K562 (cell line): ENCODE data around the gene CCR6. TPM values are rescaled to one million over a fixed set of nuclear protein-coding genes. Genes with fewer than 3 reads are reported as not detected.

Experiments used
- CTBP1 ChIP-seq: fragments of 450-650 bp; IDR thresholded peaks from 2 replicates; pipeline ENCODE4 v1.6.1; 2016; ENCODE audit warnings: borderline replicate concordance
- E2F3 ChIP-seq: fragments of 250-450 bp; sonication (Bioruptor Pico); IDR thresholded peaks from 2 replicates; pipeline ENCODE4 v1.4.0; 2020; ENCODE audit warnings: mild to moderate bottlenecking
- EHMT2 ChIP-seq: fragments of 450-650 bp; IDR thresholded peaks from 2 replicates; pipeline ENCODE4 v1.6.1; 2018; ENCODE audit warnings: antibody characterized with exemption
- ELF1 ChIP-seq: fragments of 200-800 bp; sonication (Bioruptor generic); IDR thresholded peaks from 2 replicates; pipeline ENCODE4 v1.6.1; 2016; ENCODE audit warnings: missing genetic modification characterization, missing compliant biosample characterization
- ESRRB ChIP-seq: fragments of 250-450 bp; sonication (Bioruptor Pico); IDR thresholded peaks from 2 replicates; pipeline ENCODE4 v1.5.0; 2020; ENCODE audit warnings: mild to moderate bottlenecking, moderate library complexity, borderline replicate concordance
- MTA2 ChIP-seq: fragments of 450-650 bp; IDR thresholded peaks from 2 replicates; pipeline ENCODE4 v1.6.1; 2016; ENCODE audit warnings: low read depth
- MYBL2 ChIP-seq, 2 experiments: fragments of 450-650 bp in 1 of 2; sonication (generic) in 1 of 2; formaldehyde crosslinking in 1 of 2; IDR thresholded peaks; 2 replicates each; pipeline versions ENCODE4 v1.6.1 to v1.8.1; 2017 to 2022; ENCODE audit warnings: borderline replicate concordance in 1 of 2, inconsistent platforms in 1 of 2, low read depth in 1 of 2, mild to moderate bottlenecking in 1 of 2, missing genetic modification reagents in 1 of 2, moderate library complexity in 1 of 2
- NR4A1 ChIP-seq, 2 experiments: fragments of 250-450 bp in 1 of 2; fragments of 450-650 bp in 1 of 2; sonication (Bioruptor Pico) in 1 of 2; IDR thresholded peaks; 2 replicates each; pipeline versions ENCODE4 v1.4.0 to v1.6.1; 2016 to 2020; ENCODE audit warnings: mild to moderate bottlenecking in 2 of 2, missing compliant biosample characterization in 1 of 2, missing genetic modification characterization in 1 of 2, moderate library complexity in 1 of 2
- POLR2AphosphoS2 ChIP-seq: IDR thresholded peaks from 2 replicates; pipeline ENCODE4 v1.6.1; 2012; ENCODE audit warnings: low read length, improper control_type of control experiment
- RBM15 ChIP-seq: fragments of 200-400 bp; formaldehyde crosslinking; IDR thresholded peaks from 2 replicates; pipeline ENCODE4 v1.6.1; 2018; ENCODE audit warnings: mild to moderate bottlenecking, low read length, moderate library complexity; ENCODE audit not compliant: insufficient read depth
- RBM25 ChIP-seq: fragments of 200-400 bp; formaldehyde crosslinking; IDR thresholded peaks from 2 replicates; pipeline ENCODE4 v1.6.1; 2018; ENCODE audit warnings: low read length, low read depth, moderate library complexity; ENCODE audit not compliant: severe bottlenecking
- SMC3 ChIP-seq: conservative IDR thresholded peaks from 2 replicates; pipeline ENCODE4 v1.6.1; 2011; ENCODE audit warnings: low read depth, low read length, improper control_type of control experiment; ENCODE audit not compliant: insufficient read depth
- SOX6 ChIP-seq: fragments of 450-650 bp; IDR thresholded peaks from 2 replicates; pipeline ENCODE4 v1.6.1; 2014; ENCODE audit warnings: mild to moderate bottlenecking
- TSC22D4 ChIP-seq: fragments of 450-650 bp; IDR thresholded peaks from 2 replicates; pipeline ENCODE4 v1.6.1; 2016; ENCODE audit warnings: missing genetic modification characterization, missing biosample characterization, control low read depth
- XRCC4 ChIP-seq: IDR thresholded peaks from one replicate; pipeline ENCODE4 v1.6.1; 2011; ENCODE audit not compliant: insufficient read depth, insufficient read length; ENCODE audit errors: extremely low read depth
- ZKSCAN1 ChIP-seq: fragments of 150-350 bp; IDR thresholded peaks from 2 replicates; pipeline ENCODE4 v1.6.1; 2016; ENCODE audit warnings: low read depth, low read length
- polyA plus RNA-seq, 8 experiments: library from polyadenylated mRNA; depleted of rRNA in 4 of 8; stranded (reverse) in 5 of 8; unstranded in 3 of 8; fragments of >200 nt; fragmentation: Nextera tagmentation in 2 of 8; fragmentation: Illumina TruSeq in 1 of 8; extraction: Ambion mirVana in 2 of 8; extraction: Trizol in 1 of 8; gene quantifications; 2 replicates each; pipeline versions ENCODE4 v1.2.1 to v1.2.3, GENCODE V29; 2011 to 2014; ENCODE audit warnings: inconsistent platforms in 1 of 8, missing spikeins in 1 of 8
- total RNA-seq, 7 experiments: library from RNA; depleted of rRNA in 6 of 7; stranded (reverse); fragments of >200 nt in 6 of 7; fragmentation: Illumina TruSeq in 2 of 7; extraction: Trizol in 2 of 7; gene quantifications; 2 replicates each; pipeline versions ENCODE4 v1.2.1 to v1.2.3, GENCODE V29; 2011 to 2021; ENCODE audit warnings: low replicate concordance in 1 of 7
- TF ChIP-seq, protein P1 (sequence below): fragments of 450-650 bp; IDR thresholded peaks from 2 replicates; pipeline ENCODE4 v1.6.1; 2016; ENCODE audit warnings: mild to moderate bottlenecking, moderate library complexity
- TF ChIP-seq, protein P2 (sequence below): IDR thresholded peaks from 2 replicates; pipeline ENCODE4 v1.6.1; 2011; ENCODE audit not compliant: insufficient read length; ENCODE audit errors: extremely low read depth

Gene CCR6
- total and polyA plus RNA-seq, 9 of the 15 experiments (the other 6 are each of a cell fraction or from before 2014, with no cell fraction given): not detected

DNA sequence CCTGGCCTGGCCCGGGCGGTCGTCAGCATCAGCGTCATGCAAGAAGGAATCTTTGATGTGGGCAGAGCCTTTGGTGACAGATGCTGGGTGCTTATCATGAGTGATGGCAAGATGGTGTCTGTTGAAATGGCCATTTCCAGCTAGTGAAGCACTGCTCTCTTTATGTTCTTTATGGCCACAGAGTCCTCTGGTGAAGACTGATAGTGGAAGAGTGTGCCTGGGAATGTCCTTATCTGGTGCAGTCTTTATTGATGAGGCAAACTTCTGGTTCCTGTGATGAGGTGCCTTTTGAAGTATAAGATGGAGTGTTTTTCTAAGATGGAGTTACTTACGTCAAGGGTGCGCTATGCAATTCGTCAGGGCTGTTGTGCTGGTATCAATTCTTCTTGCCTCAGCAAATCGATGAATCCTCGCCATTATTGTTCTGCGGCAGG, 22.6 kb upstream of the CCR6 start (continued):
- peak; percentile 51; the same call in 1 of the 2 replicates for TF ChIP-seq CTBP1
- peak; percentile 56 for TF ChIP-seq SOX6
- no peak for TF ChIP-seq NR4A1 (CRISPR knock-in tag; IDR thresholded peaks at IDR 0.05)
- TF ChIP-seq NR4A1 (tag; IDR thresholded peaks at IDR 0.05): peak; percentile 96
- no peak for TF ChIP-seq EHMT2
- no peak for TF ChIP-seq ELF1
- TF ChIP-seq, protein P1, sequence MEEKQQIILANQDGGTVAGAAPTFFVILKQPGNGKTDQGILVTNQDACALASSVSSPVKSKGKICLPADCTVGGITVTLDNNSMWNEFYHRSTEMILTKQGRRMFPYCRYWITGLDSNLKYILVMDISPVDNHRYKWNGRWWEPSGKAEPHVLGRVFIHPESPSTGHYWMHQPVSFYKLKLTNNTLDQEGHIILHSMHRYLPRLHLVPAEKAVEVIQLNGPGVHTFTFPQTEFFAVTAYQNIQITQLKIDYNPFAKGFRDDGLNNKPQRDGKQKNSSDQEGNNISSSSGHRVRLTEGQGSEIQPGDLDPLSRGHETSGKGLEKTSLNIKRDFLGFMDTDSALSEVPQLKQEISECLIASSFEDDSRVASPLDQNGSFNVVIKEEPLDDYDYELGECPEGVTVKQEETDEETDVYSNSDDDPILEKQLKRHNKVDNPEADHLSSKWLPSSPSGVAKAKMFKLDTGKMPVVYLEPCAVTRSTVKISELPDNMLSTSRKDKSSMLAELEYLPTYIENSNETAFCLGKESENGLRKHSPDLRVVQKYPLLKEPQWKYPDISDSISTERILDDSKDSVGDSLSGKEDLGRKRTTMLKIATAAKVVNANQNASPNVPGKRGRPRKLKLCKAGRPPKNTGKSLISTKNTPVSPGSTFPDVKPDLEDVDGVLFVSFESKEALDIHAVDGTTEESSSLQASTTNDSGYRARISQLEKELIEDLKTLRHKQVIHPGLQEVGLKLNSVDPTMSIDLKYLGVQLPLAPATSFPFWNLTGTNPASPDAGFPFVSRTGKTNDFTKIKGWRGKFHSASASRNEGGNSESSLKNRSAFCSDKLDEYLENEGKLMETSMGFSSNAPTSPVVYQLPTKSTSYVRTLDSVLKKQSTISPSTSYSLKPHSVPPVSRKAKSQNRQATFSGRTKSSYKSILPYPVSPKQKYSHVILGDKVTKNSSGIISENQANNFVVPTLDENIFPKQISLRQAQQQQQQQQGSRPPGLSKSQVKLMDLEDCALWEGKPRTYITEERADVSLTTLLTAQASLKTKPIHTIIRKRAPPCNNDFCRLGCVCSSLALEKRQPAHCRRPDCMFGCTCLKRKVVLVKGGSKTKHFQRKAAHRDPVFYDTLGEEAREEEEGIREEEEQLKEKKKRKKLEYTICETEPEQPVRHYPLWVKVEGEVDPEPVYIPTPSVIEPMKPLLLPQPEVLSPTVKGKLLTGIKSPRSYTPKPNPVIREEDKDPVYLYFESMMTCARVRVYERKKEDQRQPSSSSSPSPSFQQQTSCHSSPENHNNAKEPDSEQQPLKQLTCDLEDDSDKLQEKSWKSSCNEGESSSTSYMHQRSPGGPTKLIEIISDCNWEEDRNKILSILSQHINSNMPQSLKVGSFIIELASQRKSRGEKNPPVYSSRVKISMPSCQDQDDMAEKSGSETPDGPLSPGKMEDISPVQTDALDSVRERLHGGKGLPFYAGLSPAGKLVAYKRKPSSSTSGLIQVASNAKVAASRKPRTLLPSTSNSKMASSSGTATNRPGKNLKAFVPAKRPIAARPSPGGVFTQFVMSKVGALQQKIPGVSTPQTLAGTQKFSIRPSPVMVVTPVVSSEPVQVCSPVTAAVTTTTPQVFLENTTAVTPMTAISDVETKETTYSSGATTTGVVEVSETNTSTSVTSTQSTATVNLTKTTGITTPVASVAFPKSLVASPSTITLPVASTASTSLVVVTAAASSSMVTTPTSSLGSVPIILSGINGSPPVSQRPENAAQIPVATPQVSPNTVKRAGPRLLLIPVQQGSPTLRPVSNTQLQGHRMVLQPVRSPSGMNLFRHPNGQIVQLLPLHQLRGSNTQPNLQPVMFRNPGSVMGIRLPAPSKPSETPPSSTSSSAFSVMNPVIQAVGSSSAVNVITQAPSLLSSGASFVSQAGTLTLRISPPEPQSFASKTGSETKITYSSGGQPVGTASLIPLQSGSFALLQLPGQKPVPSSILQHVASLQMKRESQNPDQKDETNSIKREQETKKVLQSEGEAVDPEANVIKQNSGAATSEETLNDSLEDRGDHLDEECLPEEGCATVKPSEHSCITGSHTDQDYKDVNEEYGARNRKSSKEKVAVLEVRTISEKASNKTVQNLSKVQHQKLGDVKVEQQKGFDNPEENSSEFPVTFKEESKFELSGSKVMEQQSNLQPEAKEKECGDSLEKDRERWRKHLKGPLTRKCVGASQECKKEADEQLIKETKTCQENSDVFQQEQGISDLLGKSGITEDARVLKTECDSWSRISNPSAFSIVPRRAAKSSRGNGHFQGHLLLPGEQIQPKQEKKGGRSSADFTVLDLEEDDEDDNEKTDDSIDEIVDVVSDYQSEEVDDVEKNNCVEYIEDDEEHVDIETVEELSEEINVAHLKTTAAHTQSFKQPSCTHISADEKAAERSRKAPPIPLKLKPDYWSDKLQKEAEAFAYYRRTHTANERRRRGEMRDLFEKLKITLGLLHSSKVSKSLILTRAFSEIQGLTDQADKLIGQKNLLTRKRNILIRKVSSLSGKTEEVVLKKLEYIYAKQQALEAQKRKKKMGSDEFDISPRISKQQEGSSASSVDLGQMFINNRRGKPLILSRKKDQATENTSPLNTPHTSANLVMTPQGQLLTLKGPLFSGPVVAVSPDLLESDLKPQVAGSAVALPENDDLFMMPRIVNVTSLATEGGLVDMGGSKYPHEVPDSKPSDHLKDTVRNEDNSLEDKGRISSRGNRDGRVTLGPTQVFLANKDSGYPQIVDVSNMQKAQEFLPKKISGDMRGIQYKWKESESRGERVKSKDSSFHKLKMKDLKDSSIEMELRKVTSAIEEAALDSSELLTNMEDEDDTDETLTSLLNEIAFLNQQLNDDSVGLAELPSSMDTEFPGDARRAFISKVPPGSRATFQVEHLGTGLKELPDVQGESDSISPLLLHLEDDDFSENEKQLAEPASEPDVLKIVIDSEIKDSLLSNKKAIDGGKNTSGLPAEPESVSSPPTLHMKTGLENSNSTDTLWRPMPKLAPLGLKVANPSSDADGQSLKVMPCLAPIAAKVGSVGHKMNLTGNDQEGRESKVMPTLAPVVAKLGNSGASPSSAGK: no peak
- no peak for TF ChIP-seq E2F3
- TF ChIP-seq RBM15: no peak
- TF ChIP-seq ZKSCAN1: no peak
- TF ChIP-seq, protein P2, sequence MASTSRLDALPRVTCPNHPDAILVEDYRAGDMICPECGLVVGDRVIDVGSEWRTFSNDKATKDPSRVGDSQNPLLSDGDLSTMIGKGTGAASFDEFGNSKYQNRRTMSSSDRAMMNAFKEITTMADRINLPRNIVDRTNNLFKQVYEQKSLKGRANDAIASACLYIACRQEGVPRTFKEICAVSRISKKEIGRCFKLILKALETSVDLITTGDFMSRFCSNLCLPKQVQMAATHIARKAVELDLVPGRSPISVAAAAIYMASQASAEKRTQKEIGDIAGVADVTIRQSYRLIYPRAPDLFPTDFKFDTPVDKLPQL: no peak
- no peak for TF ChIP-seq SMC3
- TF ChIP-seq MTA2: peak; percentile 45
- no peak for TF ChIP-seq RBM25
- TF ChIP-seq XRCC4: no peak
- no peak for TF ChIP-seq ESRRB
- no peak for TF ChIP-seq POLR2AphosphoS2
- no peak for TF ChIP-seq TSC22D4
- no peak for TF ChIP-seq MYBL2 (IDR thresholded peaks at IDR 0.05; ENCODE audit: low read depth)
- no peak for TF ChIP-seq MYBL2 (CRISPR knock-in tag; IDR thresholded peaks at IDR 0.05; ENCODE audit: borderline replicate concordance)
